Calu3 (cell line): ENCODE measurements around the gene FAM117B. TPM values are rescaled to one million over a fixed set of nuclear protein-coding genes. Genes with fewer than 3 reads are reported as not detected.

ENCODE experiments used
- BruUV-seq: library from RNA; stranded (reverse); fragments of 400-500 nt; replicated peaks from 2 replicates; lab custom pipeline; 2021; lab: Mats Ljungman, UMichigan
- CTCF ChIA-PET: fragments of 300-600 bp; sonication (Branson Sonifier 250); formaldehyde crosslinking; loops from one replicate; lab custom pipeline; 2022; ENCODE audit warnings: antibody characterized with exemption; lab: Charles Lee
- DNase-seq: peaks from one replicate; pipeline ENCODE4 v3.0.0; 2022
- H3K27ac Mint-ChIP-seq: one replicate; pipeline ENCODE4 v1.8.0; 2022; ENCODE audit warnings: mixed read lengths; ENCODE audit not compliant: unreplicated experiment
- H3K27me3 Mint-ChIP-seq: one replicate; pipeline ENCODE4 v1.8.0; 2022; ENCODE audit warnings: mixed read lengths; ENCODE audit not compliant: unreplicated experiment
- H3K36me3 Mint-ChIP-seq: one replicate; pipeline ENCODE4 v1.8.0; 2022; ENCODE audit warnings: mild to moderate bottlenecking, moderate library complexity, mixed read lengths; ENCODE audit not compliant: insufficient read depth, unreplicated experiment
- H3K4me1 Mint-ChIP-seq: one replicate; pipeline ENCODE4 v1.8.0; 2022; ENCODE audit warnings: mild to moderate bottlenecking, low read depth, mixed read lengths; ENCODE audit not compliant: unreplicated experiment
- H3K4me3 Mint-ChIP-seq: one replicate; pipeline ENCODE4 v1.8.0; 2022; ENCODE audit warnings: mild to moderate bottlenecking, low read depth, moderate library complexity, mixed read lengths; ENCODE audit not compliant: unreplicated experiment
- H3K9me3 Mint-ChIP-seq: one replicate; pipeline ENCODE4 v1.8.0; 2022; ENCODE audit warnings: low read depth, mixed read lengths; ENCODE audit not compliant: unreplicated experiment
- intact Hi-C: fragments of 100-400 bp; cut with micrococcal nuclease; formaldehyde crosslinking; loops from one replicate; pipeline ENCODE4 v1.10.0; 2022; ENCODE audit not compliant: unreplicated experiment
- total RNA-seq: library from RNA; stranded (reverse); gene quantifications from 2 replicates; pipeline ENCODE4 v1.2.3, GENCODE V29; 2022
- TF ChIP-seq, protein P1 (sequence below): fragments of 200-600 bp; IDR thresholded peaks from one replicate; pipeline ENCODE4 v1.8.0; 2022; ENCODE audit warnings: antibody characterized with exemption; ENCODE audit not compliant: unreplicated experiment

FAM117B gene
- total RNA-seq, 1 experiment from 2014 or later, result 7.5 TPM

DNA sequence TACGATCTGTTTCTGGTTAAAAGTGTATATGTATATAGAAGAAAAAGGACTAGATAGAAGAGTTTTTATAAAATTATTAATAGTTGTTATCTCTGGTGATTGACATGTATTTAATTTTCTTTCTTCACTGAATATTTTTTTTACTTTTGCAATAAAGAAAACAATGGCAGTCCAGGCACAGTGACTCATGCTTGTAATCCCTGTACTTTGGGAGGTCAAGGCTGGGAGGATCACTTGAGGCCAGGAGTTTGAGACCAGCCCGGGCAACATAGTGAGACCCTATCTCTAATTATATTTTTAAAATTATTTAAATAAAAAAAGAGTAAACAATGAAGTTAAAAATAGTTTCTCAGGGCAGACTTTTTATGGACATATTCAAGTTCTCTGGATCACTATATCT lies 114.7 kb downstream of the FAM117B start:
- intact Hi-C loops, result no loop called here
- Mint-ChIP-seq H3K27me3 (no peaks in the 10 kb centered on the region), H3K27ac (no peak overlapping the region), H3K4me1 (no peaks in the 10 kb centered on the region), H3K9me3 (no peaks in the 10 kb centered on the region), H3K4me3 (no peak overlapping the region), H3K36me3 (no peaks in the 10 kb centered on the region)
- no TSS peak for BruUV-seq
- TF ChIP-seq, protein P1, sequence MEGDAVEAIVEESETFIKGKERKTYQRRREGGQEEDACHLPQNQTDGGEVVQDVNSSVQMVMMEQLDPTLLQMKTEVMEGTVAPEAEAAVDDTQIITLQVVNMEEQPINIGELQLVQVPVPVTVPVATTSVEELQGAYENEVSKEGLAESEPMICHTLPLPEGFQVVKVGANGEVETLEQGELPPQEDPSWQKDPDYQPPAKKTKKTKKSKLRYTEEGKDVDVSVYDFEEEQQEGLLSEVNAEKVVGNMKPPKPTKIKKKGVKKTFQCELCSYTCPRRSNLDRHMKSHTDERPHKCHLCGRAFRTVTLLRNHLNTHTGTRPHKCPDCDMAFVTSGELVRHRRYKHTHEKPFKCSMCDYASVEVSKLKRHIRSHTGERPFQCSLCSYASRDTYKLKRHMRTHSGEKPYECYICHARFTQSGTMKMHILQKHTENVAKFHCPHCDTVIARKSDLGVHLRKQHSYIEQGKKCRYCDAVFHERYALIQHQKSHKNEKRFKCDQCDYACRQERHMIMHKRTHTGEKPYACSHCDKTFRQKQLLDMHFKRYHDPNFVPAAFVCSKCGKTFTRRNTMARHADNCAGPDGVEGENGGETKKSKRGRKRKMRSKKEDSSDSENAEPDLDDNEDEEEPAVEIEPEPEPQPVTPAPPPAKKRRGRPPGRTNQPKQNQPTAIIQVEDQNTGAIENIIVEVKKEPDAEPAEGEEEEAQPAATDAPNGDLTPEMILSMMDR, result no peak
- no peak for DNase-seq
- CTCF ChIA-PET, result interaction anchor here (0.7 kb wide), 1 partner anchor 1160 kb away, joined by 7 read pairs; no protein-coding TSS in a partner anchor

DNA sequence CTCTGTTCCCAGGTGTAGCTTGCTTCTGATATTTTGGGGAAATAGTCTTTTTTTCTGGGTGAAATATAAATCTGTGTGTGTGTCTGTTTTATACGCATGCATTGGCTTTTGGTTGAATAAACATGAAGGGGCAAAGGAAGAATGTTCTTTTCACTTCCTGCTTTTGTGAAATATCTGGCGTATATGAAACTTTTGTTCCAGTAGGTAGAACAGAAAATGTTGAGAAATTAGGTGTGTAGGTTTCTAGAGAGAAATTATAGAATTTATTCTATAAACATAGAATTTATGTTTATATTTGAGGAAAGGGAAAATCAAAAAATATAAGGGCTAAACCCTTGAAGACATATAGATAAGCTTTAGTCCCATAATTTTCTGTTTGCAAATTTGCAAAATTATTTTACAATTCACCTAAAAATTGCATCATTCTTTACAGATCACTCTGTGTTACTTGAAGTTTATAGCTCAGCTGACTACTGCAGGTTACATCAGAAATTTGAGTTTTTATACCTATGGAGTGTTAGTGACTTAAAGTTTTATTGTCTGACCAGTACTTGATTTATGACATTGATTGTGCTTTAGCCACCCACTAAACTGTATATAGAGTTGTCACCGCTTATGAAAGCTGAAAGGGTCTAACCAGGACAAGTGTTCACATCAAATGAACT lies 116.1 kb downstream of the FAM117B start:
- DNase-seq, result no peak
- TF ChIP-seq, protein P1, result no peak
- H3K27ac Mint-ChIP-seq, result no peak overlapping the region
- no peaks in the 10 kb centered on the region for H3K4me1 Mint-ChIP-seq
- no peaks in the 10 kb centered on the region for H3K36me3 Mint-ChIP-seq
- no TSS peak for BruUV-seq
- no peaks in the 10 kb centered on the region for H3K9me3 Mint-ChIP-seq
- no peaks in the 10 kb centered on the region for H3K27me3 Mint-ChIP-seq
- intact Hi-C loops, result no loop called here
- no peak overlapping the region for H3K4me3 Mint-ChIP-seq
- CTCF ChIA-PET, result no interaction called here

DNA sequence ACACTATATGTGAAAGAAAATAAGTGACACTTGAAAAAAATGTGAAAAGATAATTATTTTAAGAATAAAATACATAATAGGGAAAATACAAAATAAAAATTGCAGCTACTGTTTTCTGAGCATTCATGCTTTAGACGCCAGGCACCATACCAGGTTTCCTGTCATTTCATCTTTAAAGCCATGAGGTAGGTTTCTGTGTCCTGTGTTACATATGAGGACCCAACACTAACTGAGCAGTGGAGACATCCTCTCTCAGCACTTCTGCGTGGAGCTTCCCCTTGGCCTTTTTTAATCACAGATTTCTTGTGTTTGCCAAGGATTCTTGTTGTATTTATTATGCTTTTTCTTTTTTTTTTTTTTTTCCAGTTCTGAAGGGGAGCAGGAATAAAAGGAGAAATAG lies 117.3 kb downstream of the FAM117B start:
- Mint-ChIP-seq H3K4me3 (no peak overlapping the region), H3K27me3 (no peaks in the 10 kb centered on the region), H3K36me3 (no peaks in the 10 kb centered on the region), H3K9me3 (no peaks in the 10 kb centered on the region), H3K4me1 (peaks cover 9% of the 10 kb centered on the region), H3K27ac (no peak overlapping the region)
- no TSS peak for BruUV-seq
- DNase-seq, result no peak
- CTCF ChIA-PET, result interaction anchor here (0.7 kb wide), 1 partner anchor 42 kb away, joined by 3 read pairs; no protein-coding TSS in a partner anchor
- intact Hi-C loops, result no loop called here
- TF ChIP-seq, protein P1, result no peak

DNA sequence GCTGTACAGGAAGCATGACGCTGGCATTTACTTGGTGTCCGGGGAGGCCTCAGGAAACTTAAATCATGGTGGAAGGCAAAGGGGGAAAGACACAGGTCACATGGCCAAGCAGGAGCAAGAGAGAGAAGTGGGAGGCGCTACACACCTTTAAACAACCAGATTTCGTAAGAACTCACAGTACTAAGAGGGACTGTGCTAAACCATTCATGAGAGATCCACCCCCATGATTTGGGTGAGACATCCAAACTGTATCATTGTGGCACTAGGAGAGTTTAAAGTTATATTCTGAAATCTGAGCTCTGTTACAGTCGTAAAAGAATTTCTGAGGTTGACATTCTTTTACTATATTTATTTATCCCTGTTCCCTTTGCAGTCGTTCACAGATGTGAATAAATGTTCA lies 120.2 kb downstream of the FAM117B start:
- TF ChIP-seq, protein P1, result no peak
- Mint-ChIP-seq H3K4me3 (no peak overlapping the region), H3K9me3 (no peaks in the 10 kb centered on the region), H3K27me3 (no peaks in the 10 kb centered on the region), H3K36me3 (no peaks in the 10 kb centered on the region), H3K27ac (no peak overlapping the region), H3K4me1 (peaks cover 9% of the 10 kb centered on the region)
- intact Hi-C loops, result no loop called here
- CTCF ChIA-PET, result interaction anchor here (0.6 kb wide), 1 partner anchor 61 kb away, joined by 3 read pairs; no protein-coding TSS in a partner anchor
- no TSS peak for BruUV-seq
- DNase-seq, result no peak
